Heart left ventricle (tissue), 16 donors: ENCODE data around the gene UBE2QL1. TPM values are rescaled to one million over a fixed set of nuclear protein-coding genes. Genes with fewer than 3 reads are reported as not detected.

Experiments
- ATAC-seq, 4 donors: fragments of 200-7000 bp; cut with Tn5 transposase; one replicate each; pipeline ENCODE4 v1.9.1; 2020 to 2022; ENCODE audit warnings: moderate library complexity in 4 of 4, mild to moderate bottlenecking in 3 of 4, moderate number of reproducible peaks in 1 of 4
- DNase-seq, 5 donors: peaks; one replicate each; pipeline ENCODE4 v3.0.0-alpha.2; 2020
- H3K27ac ChIP-seq, 12 donors: fragments of 200-600 bp; sonication (generic) in 4 of 12; one replicate each; pipeline versions ENCODE4 v1.5.0 to v1.8.0; 2016 to 2022; ENCODE audit warnings: mild to moderate bottlenecking in 2 of 12
- H3K27me3 ChIP-seq, 9 donors: fragments of 200-600 bp; sonication (generic) in 2 of 9; one replicate each; pipeline versions ENCODE4 v1.5.1 to v1.8.0; 2016 to 2022; ENCODE audit warnings: mild to moderate bottlenecking in 3 of 9
- H3K36me3 ChIP-seq, 9 donors: fragments of 200-600 bp; sonication (generic) in 2 of 9; one replicate each; pipeline versions ENCODE4 v1.5.0 to v1.8.0; 2018 to 2022; ENCODE audit warnings: mild to moderate bottlenecking in 2 of 9
- H3K4me1 ChIP-seq, 12 donors: fragments of 200-600 bp; sonication (generic) in 4 of 12; one replicate each; pipeline versions ENCODE4 v1.5.0 to v1.8.0; 2016 to 2022; ENCODE audit warnings: mild to moderate bottlenecking in 3 of 12
- H3K4me3 ChIP-seq, 12 donors: fragments of 200-600 bp; sonication (generic) in 4 of 12; one replicate each; pipeline versions ENCODE4 v1.5.0 to v1.8.0; 2017 to 2022; ENCODE audit warnings: mild to moderate bottlenecking in 9 of 12, moderate library complexity in 4 of 12
- H3K9me3 ChIP-seq, 12 donors: fragments of 200-600 bp; sonication (generic) in 4 of 12; one replicate each; pipeline versions ENCODE4 v1.5.0 to v1.8.0; 2016 to 2022; ENCODE audit warnings: mild to moderate bottlenecking in 1 of 12
- CTCF ChIP-seq, 12 donors: fragments of 200-600 bp; sonication (generic) in 4 of 12; IDR thresholded peaks; one replicate each; pipeline versions ENCODE4 v1.5.0 to v1.8.0; 2018 to 2022; ENCODE audit warnings: antibody characterized with exemption in 12 of 12, mild to moderate bottlenecking in 5 of 12
- POLR2A ChIP-seq, 2 donors: fragments of 450-650 bp; IDR thresholded peaks; one replicate each; pipeline ENCODE4 v1.6.1; 2017; ENCODE audit warnings: antibody characterized with exemption in 2 of 2, mild to moderate bottlenecking in 2 of 2, moderate library complexity in 2 of 2
- WGBS, 4 donors: extraction: QIAGEN DNeasy Blood & Tissue Kit in 2 of 4; methylation state at CpG; one replicate each; pipeline versions ENCODE4 v1.1.5 to v1.1.7; 2013 to 2018; 5-methylcytosine and 5-hydroxymethylcytosine counted together
- intact Hi-C, 10 donors: fragments of 100-400 bp; cut with DNase I; formaldehyde crosslinking; loops; one replicate each; pipeline versions ENCODE4 v1.11.1 to v1.14.2; 2022
- long read RNA-seq, 3 donors: library from polyadenylated mRNA; unstranded; transcript quantifications; one replicate each; pipeline ENCODE4 v2.0.0, GENCODE V29; 2020 to 2021
- polyA plus RNA-seq, 2 donors: library from polyadenylated mRNA; stranded (reverse); fragments of 200-250 nt; gene quantifications; one replicate each; pipeline ENCODE4 v1.2.3, GENCODE V29; 2013
- total RNA-seq, 9 donors: library from RNA; depleted of rRNA in 2 of 9; stranded (reverse); fragments of >200 nt in 2 of 9; fragmentation: NEBNext Ultra II Directional in 3 of 9; extraction: Animal tissue kit (Norgen Biotek cat#: 25700) in 3 of 9; gene quantifications; one replicate each; pipeline versions ENCODE4 v1.1.0 to v1.2.4, GENCODE V29; 2016 to 2023
- donor health status: ischemic (EF 13 %, LVEDD 7.1; RV severe dilation, severe dysfunction).
- donor health status: healthy with polysubstance abuse.
- donor health status: DM: no; HTN: yes; CAD: no.
- donor health status: DM: no; HTN: no; CAD: no.
- donor health status: ischemic (EF 25% LVEDD 6.9; RV normal size, moderate dysfunction).
- donor health status: ischemic (EF 25% LVEDD 5.7; RV mildly dilated, moderate dysfunction).
- donor health status: healthy.
- donor health status: DM: yes; HTN: yes; CAD: no.
- donor health status: ischemic (EF 35%, LVEDD 5.7; RV mildly dilated, moderate dysfunction).
- donor health status: nonischemic (EF 11% LVEDD 7.7; RV severe dilation, severe dysfunction).
- donor health status: DM: yes; HTN: yes; CAD: no.
- donor health status: PGD.
- donor health status: ischemic (EF 29% LVEDD 5.4; RV normal size, mild dysfunction).
- donor health status: nonischemic (EF 23%, LVEDD 6.1; RV moderate dilation, normal function).

The UBE2QL1 gene
- 10 to 100 TPM in 8 of 9 donors, 1 to 10 TPM in 1; 9.8 to 32.0 (median 21.0) TPM for total RNA-seq
- polyA plus RNA-seq = 10 to 100 TPM; 11.4 to 15.4 TPM
- long read RNA-seq, donor 1, full-length matches to known transcripts = 34 of 38 reads
- long read RNA-seq, donor 1, partial matches to known transcripts = 3 of 38 reads
- long read RNA-seq, donor 1, other reads (novel, unspliced or antisense) = 1 of 38 reads
- long read RNA-seq, donor 2, full-length matches to known transcripts = 20 of 31 reads
- long read RNA-seq, donor 2, partial matches to known transcripts = 0 of 31 reads
- long read RNA-seq, donor 2, other reads (novel, unspliced or antisense) = 11 of 31 reads
- long read RNA-seq, donor 3, full-length matches to known transcripts = 28 of 33 reads
- long read RNA-seq, donor 3, partial matches to known transcripts = 0 of 33 reads
- long read RNA-seq, donor 3, other reads (novel, unspliced or antisense) = 5 of 33 reads

GRCh38 chr5:6448622-6449464, at the start of gene UBE2QL1:
TSS of gene UBE2QL1 (plus strand) at chr5:6448859. CDS start at chr5:6448894, 35 bp downstream.
- peak in 1 of 5 donors; percentile 40 for DNase-seq
- Histone ChIP-seq H3K27ac (peak within 1 kb of the TSS in 11 of 12 donors; percentile 37 to 96 (median 80)), H3K27me3 (peaks cover 0 to 40% (median 6%) of the 10 kb centered on the region in 9 donors), H3K36me3 (no peaks in the 10 kb centered on the region), H3K9me3 (no peaks in the 10 kb centered on the region), H3K4me1 (peaks cover 0 to 25% (median 10%) of the 10 kb centered on the region in 12 donors), H3K4me3 (peak within 1 kb of the TSS; percentile 39 to 76 (median 62))
- intact Hi-C loops = loop anchor here in 5 of 10 donors (5.0 to 10.0 kb wide), 5 partner anchors 72 to 954 kb away; partner anchors contain the start of gene MED10 (in 3 of the 5)
- TF ChIP-seq CTCF (IDR thresholded peaks at IDR 0.05) (no peak), POLR2A (IDR thresholded peaks at IDR 0.05) (no peak)
- peak in 3 of 4 donors; percentile 52 to 63 (median 62) for ATAC-seq
- WGBS, 4 donors = 1 to 2% (median 1%) methylated on average over 33 to 103 of the region's 103 CpGs

GRCh38 chr5:6399980-6400910, 48.4 kb upstream of the UBE2QL1 start:
- Histone ChIP-seq H3K27ac (no peak overlapping the region), H3K9me3 (peaks cover 0 to 9% (median 0%) of the 10 kb centered on the region in 12 donors), H3K4me3 (no peak overlapping the region), H3K27me3 (peaks cover 0 to under 1% (median 0%) of the 10 kb centered on the region in 9 donors), H3K36me3 (no peaks in the 10 kb centered on the region), H3K4me1 (no peaks in the 10 kb centered on the region)
- intact Hi-C loops = no loop called here
- WGBS, 4 donors = 76 to 81% (median 79%) methylated on average over 13 of the region's 13 CpGs
- no peak for TF ChIP-seq CTCF (IDR thresholded peaks at IDR 0.05)
- DNase-seq (no peak), ATAC-seq (no peak)

GRCh38 chr5:6401410-6401809, 47.2 kb upstream of the UBE2QL1 start:
- ATAC-seq = no peak

More at GRCh38 chr5:6401410-6401809, 47.2 kb upstream of the UBE2QL1 start:
- Histone ChIP-seq H3K27ac (no peak overlapping the region), H3K9me3 (peaks cover 0 to 9% (median 0%) of the 10 kb centered on the region in 12 donors), H3K27me3 (no peaks in the 10 kb centered on the region), H3K4me3 (no peak overlapping the region), H3K4me1 (no peaks in the 10 kb centered on the region), H3K36me3 (no peaks in the 10 kb centered on the region)
- no peak for DNase-seq
- intact Hi-C loops = no loop called here
- TF ChIP-seq POLR2A (IDR thresholded peaks at IDR 0.05) = no peak
- no peak for TF ChIP-seq CTCF (IDR thresholded peaks at IDR 0.05)
- WGBS, 4 donors = 58 to 85% (median 74%) methylated on average over 2 of the region's 2 CpGs
